GM18520 (cell line): Measurements from ENCODE around the gene HS6ST3.

Experiments
- ATAC-seq: cut with Tn5 transposase; IDR thresholded peaks from one replicate; pipeline ENCODE4 v1.9.1; 2021; ENCODE audit not compliant: unreplicated experiment

Gene HS6ST3

GRCh38 chr13:96297360-96297759 is 207.5 kb downstream of the HS6ST3 start:
- no peak for ATAC-seq

DNA sequence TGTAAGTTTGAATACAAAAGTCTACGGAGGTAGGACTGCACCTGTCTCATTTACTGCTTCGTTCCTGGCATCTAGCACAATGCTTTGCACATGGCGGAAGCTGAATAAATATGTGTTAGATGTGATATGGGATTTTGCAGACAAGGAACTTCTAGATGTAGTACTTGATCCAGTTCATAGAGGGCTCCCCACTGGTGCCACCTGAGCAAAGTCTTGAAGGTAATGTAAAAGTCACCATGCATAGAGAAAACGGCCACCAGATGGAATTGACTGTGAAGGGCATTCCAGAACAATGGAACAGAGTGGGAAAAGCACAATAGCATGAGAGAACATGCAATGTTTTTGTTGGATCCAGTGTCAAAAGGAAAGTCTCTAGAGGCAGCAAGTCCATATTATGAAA is 209.3 kb downstream of the HS6ST3 start:
- ATAC-seq: no peak

GRCh38 chr13:96308568-96308967 is 218.7 kb downstream of the HS6ST3 start:
- ATAC-seq: no peak

DNA sequence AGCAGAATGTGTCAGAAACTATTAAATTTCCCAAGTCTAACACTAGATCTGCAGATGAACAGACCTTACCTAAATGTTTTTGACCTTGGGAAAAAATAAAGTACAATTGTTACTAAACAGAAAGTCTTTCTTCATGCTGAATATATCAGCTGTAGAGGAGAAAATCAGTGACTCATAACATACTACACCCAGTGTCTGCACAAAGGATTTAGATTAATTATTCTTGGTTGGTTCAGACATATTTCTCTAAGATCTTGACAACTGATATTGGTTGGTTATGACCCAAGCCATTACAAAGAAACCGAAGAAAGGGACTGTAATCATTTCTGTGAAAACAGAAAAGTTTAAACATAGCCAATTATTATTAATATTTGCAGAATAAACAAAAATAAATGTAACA is 225.1 kb downstream of the HS6ST3 start:
- no peak for ATAC-seq

DNA sequence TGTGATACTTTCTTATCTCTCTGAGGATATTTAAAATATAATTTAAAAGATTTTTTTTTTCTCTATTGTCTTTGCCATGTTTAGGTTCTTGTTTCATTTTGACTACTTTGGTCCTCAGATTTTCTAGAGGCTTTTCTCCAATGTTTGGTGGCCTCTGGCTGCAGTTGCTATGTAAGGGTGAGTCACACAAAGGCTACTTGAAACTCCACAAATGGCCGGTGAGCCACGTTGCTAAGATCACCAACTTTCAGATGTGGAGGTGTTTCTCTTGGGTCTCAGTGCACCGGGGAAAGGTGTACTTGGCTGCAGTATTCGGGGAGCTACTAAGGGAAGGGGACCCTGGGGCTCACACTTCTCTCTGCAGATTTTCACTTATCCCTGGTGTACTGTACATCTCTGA is 248.1 kb downstream of the HS6ST3 start:
- ATAC-seq: no peak

GRCh38 chr13:96342286-96342685 is 252.4 kb downstream of the HS6ST3 start:
- no peak for ATAC-seq

DNA sequence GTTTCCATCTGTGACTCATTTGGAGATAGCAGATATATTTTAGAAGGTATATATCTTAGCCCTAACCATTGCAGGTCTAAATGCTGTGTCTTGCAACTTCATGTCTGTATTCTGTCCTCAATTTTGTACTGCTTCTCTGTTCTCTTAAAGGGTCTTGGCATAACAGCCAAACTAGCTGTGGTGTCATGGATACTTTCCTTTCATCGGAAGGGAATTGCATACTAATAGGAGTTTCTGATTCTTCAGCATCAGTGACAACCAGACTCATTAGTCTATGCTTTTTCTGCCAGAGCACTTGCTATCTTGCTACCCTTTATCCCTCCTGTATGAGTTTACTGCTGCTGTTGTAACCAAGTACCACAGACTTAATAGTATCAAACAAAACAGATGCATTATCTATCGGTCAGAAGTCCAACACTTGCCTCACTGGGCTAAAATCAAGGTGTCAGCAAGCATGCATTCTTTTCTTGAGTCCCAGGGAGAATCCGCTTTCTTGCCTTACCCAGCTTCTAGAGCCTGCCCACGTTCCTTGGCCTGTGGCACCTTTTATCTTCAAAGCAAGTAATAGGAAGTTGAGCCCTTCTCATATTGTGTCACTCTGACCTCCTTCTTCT is 253.1 kb downstream of the HS6ST3 start:
- ATAC-seq: no peak

- ATAC-seq: no peak
Measured at GRCh38 chr13:96346921-96347320, 257.0 kb downstream of the HS6ST3 start.

DNA sequence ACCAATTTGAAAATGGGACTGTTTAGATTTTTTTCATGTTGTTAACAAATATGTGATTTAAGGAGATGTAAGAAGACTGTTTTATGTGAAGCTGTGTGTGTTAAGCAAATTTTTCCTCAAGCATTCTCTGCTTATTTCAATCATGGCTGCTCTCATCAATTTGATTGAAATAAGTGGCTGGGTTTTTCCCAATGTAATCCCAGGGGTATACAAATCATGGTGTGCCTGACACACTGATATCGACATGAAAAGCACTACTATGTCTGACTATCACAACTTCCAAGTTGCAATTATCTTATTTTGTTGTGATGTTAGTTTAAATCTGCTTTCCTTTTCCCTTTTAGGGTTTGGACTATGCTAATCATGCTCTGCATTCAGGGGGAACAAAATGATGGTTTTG is 283.7 kb downstream of the HS6ST3 start:
- ATAC-seq: no peak

DNA sequence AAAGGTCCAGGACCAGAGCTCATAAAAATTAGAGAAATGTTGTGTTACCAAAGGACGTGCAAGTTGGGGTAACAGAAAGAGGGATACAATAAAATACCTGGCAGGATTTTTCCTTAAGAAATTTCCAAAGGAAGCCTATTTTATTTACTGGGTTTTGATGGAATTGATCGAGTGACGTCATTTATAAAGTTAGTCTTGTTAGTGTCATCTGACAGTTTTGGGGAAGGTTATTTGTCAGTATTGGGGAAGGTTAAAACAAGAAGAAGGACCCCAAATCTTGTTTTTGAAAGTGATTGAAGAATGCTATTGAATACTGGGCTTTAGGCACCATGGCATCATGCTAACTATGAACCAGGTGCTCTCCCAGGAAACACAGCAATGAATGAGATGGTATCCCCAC is 287.9 kb downstream of the HS6ST3 start:
- no peak for ATAC-seq

- ATAC-seq: no peak
Measured at GRCh38 chr13:96379967-96380366, 290.1 kb downstream of the HS6ST3 start.

- ATAC-seq: no peak
Measured at GRCh38 chr13:96381681-96382080, 291.8 kb downstream of the HS6ST3 start.

DNA sequence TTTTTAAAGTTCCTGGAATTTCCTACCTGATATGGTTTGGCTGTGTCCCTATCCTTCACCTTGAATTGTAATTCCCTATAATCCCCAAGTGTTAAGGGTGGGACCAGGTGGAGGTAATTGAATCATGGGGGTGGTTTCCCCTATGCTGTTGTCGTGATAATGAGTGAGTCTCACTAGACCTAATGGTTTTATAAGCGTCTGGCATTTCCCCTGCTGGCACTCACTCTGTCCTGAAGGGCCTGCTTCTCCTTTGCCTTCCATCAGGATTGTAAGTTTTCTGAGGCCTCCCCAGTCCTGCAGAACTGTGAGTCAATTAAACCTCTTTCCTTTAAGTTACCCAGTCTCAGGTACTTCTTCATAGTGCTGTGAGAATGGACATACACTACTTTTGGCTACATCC is 298.7 kb downstream of the HS6ST3 start:
- no peak for ATAC-seq

- no peak for ATAC-seq
Measured at GRCh38 chr13:96391606-96392005, 301.7 kb downstream of the HS6ST3 start.

DNA sequence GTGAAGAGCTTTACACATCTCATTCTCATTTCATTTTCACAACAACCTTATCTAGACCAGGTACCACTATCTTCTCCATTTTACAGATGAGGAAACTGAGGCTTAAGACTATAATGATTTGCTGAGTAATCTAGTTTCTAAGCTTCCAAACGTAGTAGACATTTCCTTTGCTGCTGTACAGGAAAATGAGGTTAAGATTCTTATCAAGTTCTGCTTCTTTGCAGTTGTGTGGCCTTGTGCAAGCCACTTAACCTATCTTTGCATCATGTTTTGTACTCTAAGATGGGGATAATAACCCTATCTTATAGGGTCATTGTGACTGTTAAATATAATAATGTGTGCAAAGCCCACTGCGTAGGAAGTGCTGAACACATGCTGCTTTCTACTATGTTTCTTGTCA is 307.9 kb downstream of the HS6ST3 start:
- no peak for ATAC-seq

- no peak for ATAC-seq
Measured at GRCh38 chr13:96398486-96398885, 308.6 kb downstream of the HS6ST3 start.

GRCh38 chr13:96403241-96403640 is 313.3 kb downstream of the HS6ST3 start:
- ATAC-seq: no peak

DNA sequence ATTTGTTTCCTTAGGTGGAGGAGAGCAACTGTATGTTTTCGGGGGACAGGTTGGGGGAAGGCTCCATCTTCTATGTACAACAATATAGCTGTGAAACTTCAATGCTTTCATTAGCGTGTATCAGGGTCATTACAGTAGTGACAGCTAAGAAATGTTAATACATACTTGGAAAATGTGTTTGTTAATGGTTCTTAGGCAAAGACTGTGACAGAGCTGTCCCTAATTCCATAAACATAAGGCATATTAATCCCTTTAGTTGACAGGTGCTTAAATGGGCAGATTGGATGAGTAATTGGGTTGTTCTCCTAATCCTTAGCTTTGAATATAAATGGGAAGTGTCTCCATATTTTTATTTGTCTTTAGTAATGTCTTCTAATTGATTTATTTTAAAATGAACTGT is 313.7 kb downstream of the HS6ST3 start:
- no peak for ATAC-seq

DNA sequence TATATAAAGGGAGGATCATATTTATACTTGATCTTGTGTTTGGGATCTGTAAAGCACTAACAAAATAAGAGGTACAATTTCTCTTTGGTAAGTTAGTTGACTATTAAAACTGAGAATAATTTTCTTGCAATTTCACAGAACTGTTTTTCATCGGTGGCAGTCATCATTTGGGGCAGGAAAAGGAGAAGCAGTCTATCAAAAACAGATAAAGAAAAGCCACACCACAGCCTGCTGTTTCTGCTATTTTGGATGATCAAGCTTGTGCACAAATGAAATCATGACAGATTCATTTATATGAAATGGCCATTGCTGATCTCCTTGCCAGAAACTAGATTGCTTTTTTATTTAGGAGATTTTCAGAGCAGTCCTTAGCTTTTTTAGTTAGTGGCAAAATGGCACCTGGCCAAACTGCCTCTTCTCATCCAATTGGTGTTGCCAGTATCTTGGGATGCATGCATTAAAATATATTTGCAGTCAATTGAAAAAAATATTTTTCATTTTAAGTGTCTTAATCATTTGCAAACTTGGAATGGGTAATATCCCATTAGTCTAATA is 326.0 kb downstream of the HS6ST3 start:
- ATAC-seq: no peak

- no peak for ATAC-seq
Measured at GRCh38 chr13:96417939-96418685, 328.2 kb downstream of the HS6ST3 start.

GRCh38 chr13:96421314-96421713 is 331.4 kb downstream of the HS6ST3 start:
- ATAC-seq: no peak

DNA sequence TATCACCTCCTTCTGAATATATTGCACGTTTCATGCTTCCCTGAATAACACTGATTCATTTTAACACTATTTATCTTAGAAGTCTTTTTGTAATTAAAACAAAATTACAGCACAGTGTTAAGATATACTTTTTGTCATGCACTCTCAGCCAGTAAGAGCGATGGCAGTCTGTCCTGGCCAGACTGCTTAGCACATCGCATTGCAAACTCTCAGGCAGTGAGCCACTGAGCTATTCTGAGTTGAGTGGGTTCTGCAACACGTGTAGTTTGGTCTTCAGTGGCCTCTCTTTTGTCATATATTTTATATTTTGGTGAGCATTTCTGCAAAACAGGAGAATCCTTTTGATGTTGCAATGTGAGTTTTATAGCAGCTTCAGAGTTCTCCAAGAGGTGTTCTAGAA is 332.1 kb downstream of the HS6ST3 start:
- ATAC-seq: no peak

DNA sequence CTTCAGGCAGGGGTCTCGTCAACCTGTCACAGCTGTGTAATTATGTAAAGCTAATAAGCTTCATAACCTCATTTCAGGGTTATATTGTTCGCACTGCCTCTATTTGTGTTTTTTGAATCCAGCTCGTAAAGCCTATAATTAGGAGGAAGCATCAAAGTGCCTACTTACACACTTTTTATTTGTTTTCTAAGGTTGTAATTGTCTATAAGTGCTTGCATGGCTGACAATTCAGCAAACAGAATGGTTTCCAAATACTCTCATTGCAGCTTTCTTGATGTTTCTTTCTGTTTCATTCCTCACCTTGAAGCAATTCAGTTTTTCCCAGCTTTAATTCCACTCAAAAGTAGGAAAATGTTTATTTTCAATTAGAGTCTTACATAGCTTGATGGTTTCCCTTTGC is 336.3 kb downstream of the HS6ST3 start:
- no peak for ATAC-seq
